PC-3 (cell line): ENCODE results near the gene RHBDL2.

ENCODE experiments used
- EZH2phosphoT487 ChIP-seq: fragments of 300-600 bp; sonication (generic); IDR thresholded peaks from 2 replicates; pipeline ENCODE4 v1.6.1; 2018; ENCODE audit warnings: mild to moderate bottlenecking, antibody characterized with exemption, low read length, borderline replicate concordance
- TF ChIP-seq, protein P1 (sequence below): fragments of 300-600 bp; sonication (generic); conservative IDR thresholded peaks from 2 replicates; pipeline ENCODE4 v1.5.1; 2017; ENCODE audit warnings: antibody characterized with exemption, low read depth, mild to moderate bottlenecking, low read length

- TF ChIP-seq, protein P1, sequence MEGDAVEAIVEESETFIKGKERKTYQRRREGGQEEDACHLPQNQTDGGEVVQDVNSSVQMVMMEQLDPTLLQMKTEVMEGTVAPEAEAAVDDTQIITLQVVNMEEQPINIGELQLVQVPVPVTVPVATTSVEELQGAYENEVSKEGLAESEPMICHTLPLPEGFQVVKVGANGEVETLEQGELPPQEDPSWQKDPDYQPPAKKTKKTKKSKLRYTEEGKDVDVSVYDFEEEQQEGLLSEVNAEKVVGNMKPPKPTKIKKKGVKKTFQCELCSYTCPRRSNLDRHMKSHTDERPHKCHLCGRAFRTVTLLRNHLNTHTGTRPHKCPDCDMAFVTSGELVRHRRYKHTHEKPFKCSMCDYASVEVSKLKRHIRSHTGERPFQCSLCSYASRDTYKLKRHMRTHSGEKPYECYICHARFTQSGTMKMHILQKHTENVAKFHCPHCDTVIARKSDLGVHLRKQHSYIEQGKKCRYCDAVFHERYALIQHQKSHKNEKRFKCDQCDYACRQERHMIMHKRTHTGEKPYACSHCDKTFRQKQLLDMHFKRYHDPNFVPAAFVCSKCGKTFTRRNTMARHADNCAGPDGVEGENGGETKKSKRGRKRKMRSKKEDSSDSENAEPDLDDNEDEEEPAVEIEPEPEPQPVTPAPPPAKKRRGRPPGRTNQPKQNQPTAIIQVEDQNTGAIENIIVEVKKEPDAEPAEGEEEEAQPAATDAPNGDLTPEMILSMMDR = no peak
- TF ChIP-seq EZH2phosphoT487 = no peak
Observed at GRCh38 chr1:38875811-38876210, 65.8 kb downstream of the RHBDL2 start.
